NB4 (cell line): Measurements from ENCODE around the gene BRSK2.

Experiments
- DNase-seq: peaks from one replicate; pipeline ENCODE4 v3.0.0; 2010; ENCODE audit warnings: low read depth
- H3K4me3 ChIP-seq: one replicate; pipeline ENCODE4 v1.5.1; 2011; ENCODE audit warnings: mild to moderate bottlenecking, low read depth, low read length, moderate library complexity
- MYC ChIP-seq: IDR thresholded peaks from 2 replicates; pipeline ENCODE4 v1.6.1; 2011; ENCODE audit warnings: low read depth, low read length
- POLR2A ChIP-seq: IDR thresholded peaks from 2 replicates; pipeline ENCODE4 v1.6.1; 2011; ENCODE audit warnings: mild to moderate bottlenecking; ENCODE audit not compliant: insufficient read length; ENCODE audit errors: extremely low read depth
- TF ChIP-seq, protein P1 (sequence below): IDR thresholded peaks from 2 replicates; pipeline ENCODE4 v1.6.1; 2011; ENCODE audit warnings: low read depth, low read length
- TF ChIP-seq, protein P2 (sequence below): IDR thresholded peaks from one replicate; pipeline ENCODE4 v1.5.1; 2012; ENCODE audit warnings: low read depth, low read length

BRSK2 gene

DNA sequence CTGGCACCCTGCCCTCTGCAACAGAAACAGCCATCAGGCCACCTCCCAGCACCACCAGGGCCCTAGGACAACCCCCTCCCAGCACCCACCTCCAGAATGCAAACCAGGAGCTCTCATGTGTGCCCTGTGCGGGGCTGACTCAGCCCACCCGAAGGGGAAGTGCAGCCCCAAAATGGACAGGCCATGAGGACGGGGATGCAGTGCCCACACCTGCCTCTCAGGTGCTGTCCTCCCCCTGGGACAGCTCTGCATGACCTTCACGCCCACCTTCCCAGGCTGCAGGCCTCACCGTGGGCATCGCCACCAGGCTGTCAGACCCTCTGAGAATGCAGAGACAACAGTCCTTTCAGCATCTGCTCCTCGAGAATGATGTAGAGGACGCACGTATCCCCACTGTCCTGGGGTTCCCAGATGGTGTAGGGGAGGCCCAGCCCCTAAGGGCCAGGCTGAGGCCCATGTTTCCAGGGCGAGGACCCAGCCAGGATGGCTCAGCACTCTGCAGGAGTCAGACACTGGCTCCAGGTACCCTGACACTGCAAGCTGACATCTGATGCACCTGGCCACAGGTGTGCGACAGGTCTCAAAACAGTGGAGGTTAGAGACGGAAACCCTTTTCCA lies 83.4 kb downstream of the BRSK2 start:
- TF ChIP-seq, protein P1, sequence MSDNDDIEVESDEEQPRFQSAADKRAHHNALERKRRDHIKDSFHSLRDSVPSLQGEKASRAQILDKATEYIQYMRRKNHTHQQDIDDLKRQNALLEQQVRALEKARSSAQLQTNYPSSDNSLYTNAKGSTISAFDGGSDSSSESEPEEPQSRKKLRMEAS = no peak
- TF ChIP-seq, protein P2, sequence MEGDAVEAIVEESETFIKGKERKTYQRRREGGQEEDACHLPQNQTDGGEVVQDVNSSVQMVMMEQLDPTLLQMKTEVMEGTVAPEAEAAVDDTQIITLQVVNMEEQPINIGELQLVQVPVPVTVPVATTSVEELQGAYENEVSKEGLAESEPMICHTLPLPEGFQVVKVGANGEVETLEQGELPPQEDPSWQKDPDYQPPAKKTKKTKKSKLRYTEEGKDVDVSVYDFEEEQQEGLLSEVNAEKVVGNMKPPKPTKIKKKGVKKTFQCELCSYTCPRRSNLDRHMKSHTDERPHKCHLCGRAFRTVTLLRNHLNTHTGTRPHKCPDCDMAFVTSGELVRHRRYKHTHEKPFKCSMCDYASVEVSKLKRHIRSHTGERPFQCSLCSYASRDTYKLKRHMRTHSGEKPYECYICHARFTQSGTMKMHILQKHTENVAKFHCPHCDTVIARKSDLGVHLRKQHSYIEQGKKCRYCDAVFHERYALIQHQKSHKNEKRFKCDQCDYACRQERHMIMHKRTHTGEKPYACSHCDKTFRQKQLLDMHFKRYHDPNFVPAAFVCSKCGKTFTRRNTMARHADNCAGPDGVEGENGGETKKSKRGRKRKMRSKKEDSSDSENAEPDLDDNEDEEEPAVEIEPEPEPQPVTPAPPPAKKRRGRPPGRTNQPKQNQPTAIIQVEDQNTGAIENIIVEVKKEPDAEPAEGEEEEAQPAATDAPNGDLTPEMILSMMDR = no peak
- TF ChIP-seq MYC = no peak
- no peak for TF ChIP-seq POLR2A
- DNase-seq = no peak

DNA sequence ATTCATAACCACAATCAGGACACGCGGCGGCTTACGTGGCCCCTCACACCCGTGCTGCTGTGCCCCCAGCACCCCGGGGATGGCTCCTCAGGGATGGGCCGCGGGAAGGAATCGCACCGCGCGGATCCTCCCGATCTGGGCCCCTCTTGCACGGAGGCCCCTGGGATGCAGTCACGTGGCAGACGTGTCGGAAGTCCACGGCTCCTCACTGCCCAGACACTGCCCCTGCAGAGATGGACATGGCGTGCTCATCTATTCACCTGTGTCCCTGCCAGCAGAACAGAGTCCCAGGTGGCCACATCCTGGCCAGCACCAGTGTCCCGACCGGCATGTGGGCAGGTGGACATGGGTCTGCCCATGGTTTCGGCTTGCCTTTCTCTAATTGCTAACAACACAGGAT lies 84.1 kb downstream of the BRSK2 start:
- TF ChIP-seq, protein P2 = no peak
- TF ChIP-seq POLR2A (no peak), MYC (no peak)
- TF ChIP-seq, protein P1 = no peak

More for the DNA sequence above, 83.4 kb downstream of the BRSK2 start:
- H3K4me3 ChIP-seq = no peak overlapping the region

DNA sequence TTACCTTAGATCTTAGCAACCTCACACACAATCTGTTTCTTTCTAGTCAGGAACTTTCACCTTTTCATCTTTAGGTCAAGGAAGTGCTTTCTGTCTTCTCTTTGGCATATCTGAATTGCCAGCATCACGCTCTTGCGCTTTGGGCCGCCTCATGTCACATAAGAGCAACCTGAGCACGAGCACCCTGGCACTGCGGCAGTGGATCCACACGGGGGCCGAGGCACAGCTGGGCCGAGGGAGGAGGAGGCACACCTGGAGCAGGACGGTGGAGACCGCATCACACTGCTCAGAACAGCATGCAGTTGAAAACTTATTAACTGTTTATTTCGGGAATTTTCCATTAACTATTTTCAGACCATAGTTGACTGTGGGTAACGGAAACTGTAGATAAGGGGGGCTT lies 86.1 kb downstream of the BRSK2 start:
- DNase-seq = no peak
- TF ChIP-seq, protein P1 = no peak
- TF ChIP-seq, protein P2 = no peak
- no peak for TF ChIP-seq MYC
- no peak for TF ChIP-seq POLR2A
- no peak overlapping the region for H3K4me3 ChIP-seq

More for the DNA sequence above, 84.1 kb downstream of the BRSK2 start:
- H3K4me3 ChIP-seq = no peak overlapping the region
- DNase-seq = no peak

DNA sequence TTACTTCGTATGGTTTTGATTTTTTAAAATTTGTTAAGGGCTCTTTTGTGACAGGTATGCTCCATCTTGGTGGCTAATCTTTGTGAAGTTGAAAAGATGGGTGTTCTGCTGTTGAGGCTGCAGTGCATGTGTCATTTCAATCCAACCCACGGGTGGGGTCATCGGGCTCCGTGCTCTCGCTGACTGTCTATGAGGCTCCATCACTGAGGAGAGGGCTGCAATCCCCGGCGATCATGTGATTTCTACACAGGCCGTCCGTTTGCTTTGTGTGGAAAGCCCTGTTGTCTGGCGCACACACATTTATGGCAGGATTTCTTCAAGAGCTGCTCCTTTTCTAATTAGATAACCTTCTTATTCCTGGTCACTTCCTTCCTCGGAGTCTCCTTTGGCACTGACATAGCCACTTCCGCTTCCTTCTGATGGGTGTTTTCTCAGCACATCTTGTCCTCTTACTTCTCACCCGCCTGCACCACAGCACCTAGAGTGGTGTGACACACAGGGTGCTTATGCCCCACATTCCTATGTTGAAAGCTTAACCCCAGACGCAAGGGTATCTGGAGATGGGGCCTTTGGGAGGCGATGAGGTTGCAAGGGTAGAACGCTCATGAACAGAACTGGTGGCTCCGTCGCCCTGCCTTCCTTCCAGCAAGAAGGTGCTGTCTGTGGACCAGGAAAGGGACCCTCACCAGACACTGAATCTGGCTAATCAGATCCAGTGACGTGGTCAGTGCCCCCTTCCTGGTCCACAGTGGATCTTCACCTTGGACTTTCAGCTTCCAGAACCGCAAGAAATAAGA lies 87.4 kb downstream of the BRSK2 start:
- TF ChIP-seq MYC (no peak), POLR2A (no peak)
- TF ChIP-seq, protein P1 = no peak
- TF ChIP-seq, protein P2 = no peak
- no peak overlapping the region for H3K4me3 ChIP-seq
- DNase-seq = no peak

DNA sequence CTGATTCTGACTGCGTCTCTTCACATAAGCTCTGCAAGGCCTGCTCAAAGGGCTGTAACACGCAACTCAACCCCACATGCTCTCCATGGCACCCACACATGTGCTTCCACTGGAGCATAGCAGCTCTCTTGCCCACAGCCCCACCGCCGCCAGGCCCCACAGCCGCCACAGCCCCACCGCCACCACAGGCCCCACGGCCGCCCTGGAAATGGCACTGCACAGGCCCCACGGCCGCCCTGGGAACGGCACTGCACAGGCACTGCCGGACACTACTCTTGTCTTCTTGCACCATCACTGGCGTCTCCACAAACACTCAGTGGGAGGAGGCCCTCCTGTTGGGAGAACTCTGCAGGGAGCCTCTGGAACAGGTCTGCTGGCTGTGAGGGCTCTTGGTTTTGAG lies 88.3 kb downstream of the BRSK2 start:
- no peak for DNase-seq
- TF ChIP-seq, protein P2 = no peak
- TF ChIP-seq MYC = no peak
- TF ChIP-seq, protein P1 = no peak
- no peak for TF ChIP-seq POLR2A

More for the DNA sequence above, 88.3 kb downstream of the BRSK2 start:
- no peak overlapping the region for H3K4me3 ChIP-seq
